Measurements from ENCODE around the gene TARS2.

GRCh38 chr1:150555198-150555970 is 68.2 kb downstream of the TARS2 start:
- TF ChIP-seq POLR2A (IDR thresholded peaks at IDR 0.05) (no peak), CTCF (IDR thresholded peaks at IDR 0.05) (no peak)
